ENCODE measurements around the gene THBD. TPM values are rescaled to one million over a fixed set of nuclear protein-coding genes. Genes with fewer than 3 reads are reported as not detected.

The THBD gene
- total and polyA plus RNA-seq, 2 experiments from 2014 or later, result 50.1 to 79.6 TPM

- Histone ChIP-seq H3K79me2 (no peaks in the 10 kb centered on the region), H3K4me2 (no peak overlapping the region), H3K4me1 (ENCODE audit: insufficient read depth) (peaks cover 9% of the 10 kb centered on the region), H3K27ac (no peak overlapping the region), H4K20me1 (ENCODE audit: insufficient read depth, poor library complexity, severe bottlenecking) (no peaks in the 10 kb centered on the region), H3K36me3 (replicated peaks; ENCODE audit: insufficient read depth, low read depth) (no peaks in the 10 kb centered on the region), H3K9me2 (replicated peaks; ENCODE audit: insufficient read depth) (no peaks in the 10 kb centered on the region), H2AFZ (no peak overlapping the region), H3K4me3 (no peak overlapping the region), H3K27me3 (no peaks in the 10 kb centered on the region), H3K9me3 (ENCODE audit: low read depth) (no peaks in the 10 kb centered on the region)
- no peak for DNase-seq (ENCODE audit: low spot score)
- WGBS (ENCODE audit: low lambda C conversion rate, missing lambda C conversion rate), result 91% methylated on average over 5 of the region's 5 CpGs
- TF ChIP-seq, protein P1, sequence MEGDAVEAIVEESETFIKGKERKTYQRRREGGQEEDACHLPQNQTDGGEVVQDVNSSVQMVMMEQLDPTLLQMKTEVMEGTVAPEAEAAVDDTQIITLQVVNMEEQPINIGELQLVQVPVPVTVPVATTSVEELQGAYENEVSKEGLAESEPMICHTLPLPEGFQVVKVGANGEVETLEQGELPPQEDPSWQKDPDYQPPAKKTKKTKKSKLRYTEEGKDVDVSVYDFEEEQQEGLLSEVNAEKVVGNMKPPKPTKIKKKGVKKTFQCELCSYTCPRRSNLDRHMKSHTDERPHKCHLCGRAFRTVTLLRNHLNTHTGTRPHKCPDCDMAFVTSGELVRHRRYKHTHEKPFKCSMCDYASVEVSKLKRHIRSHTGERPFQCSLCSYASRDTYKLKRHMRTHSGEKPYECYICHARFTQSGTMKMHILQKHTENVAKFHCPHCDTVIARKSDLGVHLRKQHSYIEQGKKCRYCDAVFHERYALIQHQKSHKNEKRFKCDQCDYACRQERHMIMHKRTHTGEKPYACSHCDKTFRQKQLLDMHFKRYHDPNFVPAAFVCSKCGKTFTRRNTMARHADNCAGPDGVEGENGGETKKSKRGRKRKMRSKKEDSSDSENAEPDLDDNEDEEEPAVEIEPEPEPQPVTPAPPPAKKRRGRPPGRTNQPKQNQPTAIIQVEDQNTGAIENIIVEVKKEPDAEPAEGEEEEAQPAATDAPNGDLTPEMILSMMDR (IDR thresholded peaks at IDR 0.05; ENCODE audit: poor library complexity), result no peak
- no peak for TF ChIP-seq EZH2 (IDR thresholded peaks at IDR 0.05; ENCODE audit: borderline replicate concordance)
- TF ChIP-seq EZH2phosphoT487 (IDR thresholded peaks at IDR 0.05; ENCODE audit: low read depth, severe bottlenecking, unreplicated experiment), result no peak
Observed at GRCh38 chr20:23021951-23022350, 27.5 kb downstream of the THBD start.

DNA sequence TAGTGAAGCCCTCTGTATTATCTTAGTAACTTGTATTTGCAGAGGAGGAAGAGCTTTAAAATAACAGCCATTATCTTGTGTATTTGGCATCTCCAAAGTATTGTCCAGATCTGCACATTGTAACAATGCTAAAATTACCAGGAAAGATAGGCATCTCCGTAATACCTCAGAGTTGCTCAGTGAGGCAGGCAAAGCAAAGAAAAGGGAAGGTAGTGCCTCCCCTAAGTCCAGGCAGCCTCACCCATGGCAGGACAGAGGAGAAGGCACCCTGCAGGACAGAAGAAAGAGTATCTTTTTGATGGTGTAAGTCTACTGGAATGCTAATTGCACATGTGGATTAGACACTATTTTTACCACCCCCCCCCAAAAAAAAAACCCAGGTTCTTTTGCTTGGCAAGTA, 27.9 kb downstream of the THBD start:
- Histone ChIP-seq H3K4me2 (no peak overlapping the region), H3K4me3 (no peak overlapping the region), H3K27me3 (no peaks in the 10 kb centered on the region), H2AFZ (no peak overlapping the region), H3K4me1 (ENCODE audit: insufficient read depth) (peaks cover 9% of the 10 kb centered on the region), H3K9me2 (replicated peaks; ENCODE audit: insufficient read depth) (no peaks in the 10 kb centered on the region), H3K36me3 (replicated peaks; ENCODE audit: insufficient read depth, low read depth) (no peaks in the 10 kb centered on the region), H3K27ac (no peak overlapping the region), H3K9me3 (ENCODE audit: low read depth) (no peaks in the 10 kb centered on the region), H4K20me1 (ENCODE audit: insufficient read depth, poor library complexity, severe bottlenecking) (no peaks in the 10 kb centered on the region), H3K79me2 (no peaks in the 10 kb centered on the region)
- 71% methylated on average over 1 of the region's 1 CpG for WGBS (ENCODE audit: low lambda C conversion rate, missing lambda C conversion rate)
- DNase-seq (ENCODE audit: low spot score), result no peak
- TF ChIP-seq EZH2phosphoT487 (IDR thresholded peaks at IDR 0.05; ENCODE audit: low read depth, severe bottlenecking, unreplicated experiment), result no peak
- no peak for TF ChIP-seq EZH2 (IDR thresholded peaks at IDR 0.05; ENCODE audit: borderline replicate concordance)
- TF ChIP-seq, protein P1 (IDR thresholded peaks at IDR 0.05; ENCODE audit: poor library complexity), result peak; percentile 3

DNA sequence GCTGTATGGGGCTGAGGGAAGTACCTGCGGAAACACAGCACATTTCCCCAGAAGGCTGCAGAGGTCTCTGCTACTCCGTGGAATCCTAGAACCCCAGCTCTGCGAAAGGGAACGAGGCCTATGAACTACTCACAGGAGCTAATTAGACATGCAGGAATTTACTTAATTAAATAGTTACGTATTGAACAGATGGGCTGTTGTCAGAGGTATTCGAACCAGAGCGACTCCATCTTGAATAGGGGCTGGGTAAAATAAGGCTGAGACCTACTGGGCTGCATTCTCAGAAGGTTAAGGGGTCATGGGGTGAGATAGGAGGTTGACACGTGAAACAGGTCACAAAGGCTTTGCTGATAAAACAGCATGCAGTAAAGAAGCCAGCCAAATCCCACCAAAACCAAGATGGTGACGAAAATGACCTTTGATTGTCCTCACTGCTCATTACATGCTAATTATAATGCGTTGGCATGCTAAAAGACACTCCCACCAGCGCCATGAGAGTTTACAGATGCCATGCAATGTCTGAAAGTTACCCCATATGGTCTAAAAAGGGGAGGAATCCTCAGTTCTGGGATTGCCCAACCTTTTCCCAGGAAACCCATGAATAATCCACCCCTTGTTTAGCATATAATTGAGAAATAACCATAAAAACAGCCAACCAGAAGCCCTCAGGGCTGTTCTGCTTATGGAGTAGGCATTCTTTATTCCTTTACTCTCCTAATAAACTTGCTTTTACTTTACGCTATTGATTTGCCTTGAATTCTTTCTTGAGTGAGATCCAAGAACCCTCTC, 29.0 kb downstream of the THBD start:
- H3K9me3 ChIP-seq (ENCODE audit: low read depth), result no peaks in the 10 kb centered on the region
- 84% methylated on average over 12 of the region's 12 CpGs for whole genome bisulfite sequencing (ENCODE audit: low lambda C conversion rate, missing lambda C conversion rate)

More for the DNA sequence above, 29.0 kb downstream of the THBD start:
- no peak overlapping the region for H3K27ac ChIP-seq
- H3K4me2 ChIP-seq, result no peak overlapping the region
- H3K4me1 ChIP-seq (ENCODE audit: insufficient read depth), result peaks cover 9% of the 10 kb centered on the region
- H3K9me2 ChIP-seq (replicated peaks; ENCODE audit: insufficient read depth), result no peaks in the 10 kb centered on the region
- H3K27me3 ChIP-seq, result no peaks in the 10 kb centered on the region
- no peak overlapping the region for H3K4me3 ChIP-seq
- no peak for TF ChIP-seq EZH2phosphoT487 (IDR thresholded peaks at IDR 0.05; ENCODE audit: low read depth, severe bottlenecking, unreplicated experiment)
- TF ChIP-seq EZH2 (IDR thresholded peaks at IDR 0.05; ENCODE audit: borderline replicate concordance), result no peak
- TF ChIP-seq, protein P1 (IDR thresholded peaks at IDR 0.05; ENCODE audit: poor library complexity), result no peak
- H4K20me1 ChIP-seq (ENCODE audit: insufficient read depth, poor library complexity, severe bottlenecking), result no peaks in the 10 kb centered on the region
- H3K79me2 ChIP-seq, result no peaks in the 10 kb centered on the region
- no peak overlapping the region for H2AFZ ChIP-seq
- H3K36me3 ChIP-seq (replicated peaks; ENCODE audit: insufficient read depth, low read depth), result no peaks in the 10 kb centered on the region
- no peak for DNase-seq (ENCODE audit: low spot score)
